LNCaP clone FGC (cell line): ENCODE data around the gene TXNRD3.

Experiments
- DNase-seq: peaks from one replicate; pipeline ENCODE4 v3.0.0-alpha.2; 2011; ENCODE audit warnings: low read depth
- H3K4me3 ChIP-seq: 2 replicates; pipeline ENCODE4 v1.5.1; 2011; ENCODE audit warnings: mild to moderate bottlenecking, low read depth, low read length, control low read depth
- CTCF ChIP-seq: IDR thresholded peaks from 2 replicates; pipeline ENCODE4 v1.5.1; 2012; ENCODE audit warnings: mild to moderate bottlenecking; ENCODE audit not compliant: control insufficient read depth, insufficient read depth; ENCODE audit errors: extremely low read depth

Gene TXNRD3

GRCh38 chr3:126557761-126558160 lies 97.2 kb downstream of the TXNRD3 start:
- TF ChIP-seq CTCF: no peak
- DNase-seq: no peak
- no peak overlapping the region for H3K4me3 ChIP-seq

- no peak overlapping the region for H3K4me3 ChIP-seq
- no peak for DNase-seq
- no peak for TF ChIP-seq CTCF
These were observed 97.5 kb downstream of the TXNRD3 start for GRCh38 chr3:126557415-126557745.
